ENCODE measurements around the gene SLC37A3.

DNA sequence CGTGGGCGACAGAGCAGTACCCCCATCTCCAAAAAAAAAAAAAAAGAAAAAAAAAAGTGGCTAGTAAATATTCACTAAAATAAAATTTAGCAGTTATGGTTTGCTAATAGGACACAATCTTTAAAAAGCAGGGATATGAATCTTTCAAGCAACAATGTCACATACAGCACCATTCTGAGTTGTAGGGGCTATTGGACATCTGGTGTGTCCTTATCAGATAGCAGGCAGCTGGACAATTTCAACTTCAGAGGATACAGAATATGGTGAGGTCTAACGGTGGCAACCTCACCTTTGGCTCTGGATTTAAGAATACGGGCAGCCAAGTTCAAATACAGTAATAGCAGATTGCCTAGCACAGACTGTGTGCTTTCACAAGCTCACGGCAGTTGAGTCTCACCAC is 51.1 kb downstream of the SLC37A3 start:
- TF ChIP-seq POLR2A (IDR thresholded peaks at IDR 0.05) (no peak), EP300 (IDR thresholded peaks at IDR 0.05) (no peak)

Measured in ovary (tissue), 1 donor.